ENCODE results near the gene PGC. TPM values are rescaled to one million over a fixed set of nuclear protein-coding genes. Genes with fewer than 3 reads are reported as not detected.

The PGC gene
- total and polyA plus RNA-seq, 8 donors = 1.0 to 33.6 (median 3.2) TPM

DNA sequence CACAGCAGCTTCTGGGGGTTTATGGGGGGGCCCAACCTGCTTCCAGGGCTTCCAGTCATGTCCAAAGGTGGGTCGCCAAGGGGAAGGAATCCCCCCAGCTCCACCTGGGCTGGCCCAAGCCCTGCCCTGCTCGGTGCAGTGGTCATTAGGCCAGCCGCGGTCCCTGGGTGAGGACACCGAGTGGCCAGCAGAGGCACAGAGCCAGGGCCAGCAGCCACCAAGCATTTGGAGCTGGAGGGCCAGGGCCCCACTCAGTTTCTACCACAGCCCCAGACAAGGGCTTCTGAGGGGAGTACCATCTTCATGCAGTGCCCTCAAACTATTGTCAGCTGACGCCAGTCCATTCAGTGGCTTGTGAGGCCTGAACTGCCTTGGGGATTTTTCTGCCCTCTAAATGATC, 51.4 kb downstream of the PGC start:
- DNase-seq (no peak), ATAC-seq (no peak), FAIRE-seq (no peak)
- Histone ChIP-seq H3K4me1 (peaks cover 0 to 10% (median 5%) of the 10 kb centered on the region in 3 donors), H3K27ac (no peak overlapping the region), H3K9me3 (no peaks in the 10 kb centered on the region), H3K27me3 (no peaks in the 10 kb centered on the region), H3K4me3 (no peak overlapping the region), H3K36me3 (no peaks in the 10 kb centered on the region)
- intact Hi-C loops (cut with DNase I) = no loop called here
- WGBS, 2 donors = 86 to 90% methylated on average over 6 of the region's 6 CpGs
- no peak for TF ChIP-seq CTCF (IDR thresholded peaks at IDR 0.05)

GRCh38 chr6:41694815-41695526, 52.2 kb downstream of the PGC start:
- intact Hi-C loops (cut with DNase I) = no loop called here
- Histone ChIP-seq H3K4me1 (peaks cover 0 to 10% (median 5%) of the 10 kb centered on the region in 3 donors), H3K36me3 (no peaks in the 10 kb centered on the region), H3K9me3 (no peaks in the 10 kb centered on the region), H3K27ac (no peak overlapping the region), H3K4me3 (no peak overlapping the region), H3K27me3 (no peaks in the 10 kb centered on the region)
- no peak for TF ChIP-seq CTCF (IDR thresholded peaks at IDR 0.05)
- DNase-seq = no peak
- peak in 1 of 4 donors; percentile 9 for ATAC-seq
- no peak for FAIRE-seq
- WGBS, 2 donors = 87 to 88% methylated on average over 6 of the region's 6 CpGs

DNA sequence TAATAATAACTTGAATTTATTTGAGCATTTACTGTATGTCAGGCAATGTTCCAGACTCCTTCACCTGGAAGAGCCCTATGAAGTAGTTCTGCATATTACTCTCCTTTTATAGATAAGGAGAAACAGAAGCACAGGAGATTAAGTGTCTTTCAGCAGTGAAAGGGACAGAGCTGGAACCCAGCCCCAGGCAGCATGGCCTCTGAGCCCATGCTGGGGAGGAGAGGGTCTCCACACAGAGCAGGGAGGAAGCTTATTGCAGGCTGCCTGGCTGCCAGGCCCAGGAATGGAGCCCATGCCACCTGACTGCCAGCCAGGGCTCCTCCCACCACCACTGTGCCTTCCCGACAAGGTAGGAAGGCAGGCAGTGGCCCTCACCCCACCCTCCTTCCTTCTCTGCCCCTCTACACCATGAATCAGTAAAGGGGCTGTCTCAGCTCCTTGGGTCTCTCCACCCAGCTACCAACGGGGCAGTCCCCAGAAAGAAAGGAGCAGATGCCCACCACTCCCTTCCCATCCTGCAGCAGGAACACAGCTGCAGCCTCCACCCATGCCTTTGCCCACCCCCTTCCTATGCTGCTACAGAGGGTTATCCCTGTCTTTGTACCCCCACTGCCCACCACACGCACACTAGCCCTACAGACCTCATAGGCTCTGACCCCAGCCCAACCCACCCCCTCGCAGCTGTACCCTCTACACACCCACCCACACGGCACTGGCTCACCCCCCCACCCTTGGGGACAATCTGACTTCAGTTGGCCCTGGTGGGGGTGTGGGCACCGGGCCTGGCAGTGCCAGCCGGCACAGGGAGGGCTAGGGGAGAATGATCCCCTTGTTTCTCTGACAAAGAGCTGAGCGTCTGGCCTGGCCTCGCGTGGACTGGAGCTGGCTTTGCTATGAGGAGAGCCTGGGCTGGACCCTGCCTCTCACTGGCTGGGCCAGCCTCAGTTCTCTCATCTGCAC, 53.6 kb downstream of the PGC start:
- ATAC-seq = peak in 3 of 4 donors; percentile 52 to 78 (median 57)
- TF ChIP-seq CTCF (IDR thresholded peaks at IDR 0.05) = no peak
- Histone ChIP-seq H3K4me1 (peaks cover 0 to 4% (median 0%) of the 10 kb centered on the region in 3 donors), H3K9me3 (no peaks in the 10 kb centered on the region), H3K27me3 (no peaks in the 10 kb centered on the region), H3K27ac (no peak overlapping the region), H3K36me3 (no peaks in the 10 kb centered on the region), H3K4me3 (no peak overlapping the region)
- no peak for FAIRE-seq
- intact Hi-C loops (cut with DNase I) = no loop called here
- no peak for DNase-seq
- 73 to 76% methylated on average over 10 of the region's 10 CpGs for WGBS, 2 donors

- Histone ChIP-seq H3K27ac (no peak overlapping the region), H3K36me3 (no peaks in the 10 kb centered on the region), H3K27me3 (no peaks in the 10 kb centered on the region), H3K4me1 (peaks cover 0 to 4% (median 0%) of the 10 kb centered on the region in 3 donors), H3K4me3 (no peak overlapping the region), H3K9me3 (no peaks in the 10 kb centered on the region)
- FAIRE-seq = no peak
- no peak for ATAC-seq
- TF ChIP-seq CTCF (IDR thresholded peaks at IDR 0.05) = no peak
- WGBS, 2 donors = 92 to 95% methylated on average over 2 of the region's 2 CpGs
- intact Hi-C loops (cut with DNase I) = no loop called here
- DNase-seq = no peak
Observed at GRCh38 chr6:41692730-41693129, 54.5 kb downstream of the PGC start.

Data from pancreas (tissue), 10 donors.